SIG-M5 treated with dmso at 0.1 percent for 504 hours (cell line): ENCODE results near the gene CTAGE1.

Experiments used
- DNase-seq: peaks from one replicate; lab custom pipeline; 2025; ENCODE audit not compliant: unreplicated experiment; lab: John Stamatoyannopoulos, UW

The CTAGE1 gene

GRCh38 chr18:22436136-22436535, 18.4 kb upstream of the CTAGE1 start:
- DNase-seq = no peak

GRCh38 chr18:22434973-22435608, 17.4 kb upstream of the CTAGE1 start:
- no peak for DNase-seq

- no peak for DNase-seq
These were observed 16.2 kb upstream of the CTAGE1 start for GRCh38 chr18:22433956-22434355.

- DNase-seq = no peak
These were observed 15.0 kb upstream of the CTAGE1 start for GRCh38 chr18:22432657-22433137.

GRCh38 chr18:22429564-22429963, 11.8 kb upstream of the CTAGE1 start:
- DNase-seq = no peak

- DNase-seq = no peak
These were observed 11.0 kb upstream of the CTAGE1 start for GRCh38 chr18:22428672-22429071.

GRCh38 chr18:22427822-22428549, 10.3 kb upstream of the CTAGE1 start:
- no peak for DNase-seq

GRCh38 chr18:22424565-22424963, 6.8 kb upstream of the CTAGE1 start:
- DNase-seq = no peak

GRCh38 chr18:22423878-22424564, 6.3 kb upstream of the CTAGE1 start:
- no peak for DNase-seq

GRCh38 chr18:22422909-22423548, 5.3 kb upstream of the CTAGE1 start:
- no peak for DNase-seq

GRCh38 chr18:22420652-22421051, 2.9 kb upstream of the CTAGE1 start:
- DNase-seq = no peak

GRCh38 chr18:22412176-22412911, 5.4 kb downstream of the CTAGE1 start:
- no peak for DNase-seq

- DNase-seq = no peak
These were observed 6.3 kb downstream of the CTAGE1 start for GRCh38 chr18:22411446-22411845.

- no peak for DNase-seq
These were observed 7.6 kb downstream of the CTAGE1 start for GRCh38 chr18:22410126-22410525.

GRCh38 chr18:22409445-22409844, 8.3 kb downstream of the CTAGE1 start:
- DNase-seq = no peak

- DNase-seq = no peak
These were observed 9.7 kb downstream of the CTAGE1 start for GRCh38 chr18:22408059-22408458.

- no peak for DNase-seq
These were observed 12.6 kb downstream of the CTAGE1 start for GRCh38 chr18:22405142-22405541.

- DNase-seq = no peak
These were observed 13.8 kb downstream of the CTAGE1 start for GRCh38 chr18:22403950-22404349.

- no peak for DNase-seq
These were observed 17.8 kb downstream of the CTAGE1 start for GRCh38 chr18:22399949-22400348.

GRCh38 chr18:22398464-22398863, 19.3 kb downstream of the CTAGE1 start:
- no peak for DNase-seq

- DNase-seq = no peak
These were observed 23.3 kb downstream of the CTAGE1 start for GRCh38 chr18:22394428-22394827.
